SK-N-SH (cell line): Measurements from ENCODE around the gene RAB19. TPM values are rescaled to one million over a fixed set of nuclear protein-coding genes. Genes with fewer than 3 reads are reported as not detected.

Source experiments
- CTCF ChIA-PET: fragments of 300-600, 350-600 bp; formaldehyde crosslinking; extraction: SDS; loops from one replicate; lab custom pipeline; 2021; lab: Yijun Ruan, JAX
- POLR2A ChIA-PET: fragments of 350-600 bp; sonication (Branson Sonifier 250); formaldehyde crosslinking; extraction: SDS; loops from one replicate; lab custom pipeline; 2020; ENCODE audit warnings: antibody characterized with exemption, inconsistent platforms; lab: Yijun Ruan, JAX
- DNase-seq: peaks from one replicate; pipeline ENCODE4 v3.0.0; 2012
- H2AFZ ChIP-seq: fragments of 200-600 bp; sonication (generic); 2 replicates; pipeline ENCODE4 v1.8.1; 2016; ENCODE audit warnings: antibody characterized with exemption, mild to moderate bottlenecking, low read depth
- H3F3A ChIP-seq: fragments of 200-600 bp; sonication (generic); replicated peaks from 2 replicates; pipeline ENCODE3; 2016; ENCODE audit warnings: antibody characterized with exemption, mild to moderate bottlenecking; ENCODE audit not compliant: insufficient read depth
- H3K27ac ChIP-seq, 2 experiments: fragments of 200-500 bp in 1 of 2; fragments of 200-600 bp in 1 of 2; sonication (Bioruptor generic) in 1 of 2; sonication (generic), shearing (Covaris generic) in 1 of 2; 2 replicates each; pipeline versions ENCODE4 v1.5.1 to v1.6.1; 2014 to 2016; ENCODE audit warnings: low read depth in 2 of 2, inconsistent platforms in 1 of 2, low read length in 1 of 2, mild to moderate bottlenecking in 1 of 2, mixed read lengths in 1 of 2
- H3K27me3 ChIP-seq: fragments of 200-600 bp; sonication (generic), shearing (Covaris generic); 2 replicates; pipeline ENCODE4 v1.6.1; 2016; ENCODE audit warnings: mixed run types; ENCODE audit not compliant: insufficient read depth
- H3K36me3 ChIP-seq, 2 experiments: fragments of 200-500 bp in 1 of 2; fragments of 200-600 bp in 1 of 2; sonication (Bioruptor generic) in 1 of 2; sonication (generic) in 1 of 2; replicated peaks in 1 of 2; 2 replicates each; pipeline versions ENCODE3 to v1.5.1; 2014 to 2016; ENCODE audit warnings: low read length in 1 of 2, mild to moderate bottlenecking in 1 of 2; ENCODE audit not compliant: insufficient read depth in 2 of 2, control insufficient read depth in 1 of 2
- H3K4me1 ChIP-seq, 2 experiments: fragments of 200-500 bp in 1 of 2; fragments of 200-600 bp in 1 of 2; sonication (Bioruptor generic) in 1 of 2; sonication (generic), shearing (Covaris generic) in 1 of 2; 2 replicates each; pipeline versions ENCODE4 v1.5.1 to v1.6.1; 2014 to 2016; ENCODE audit warnings: low read depth in 1 of 2, low read length in 1 of 2, mixed run types in 1 of 2; ENCODE audit not compliant: insufficient read depth in 2 of 2, control insufficient read depth in 1 of 2
- H3K4me2 ChIP-seq: fragments of 200-600 bp; sonication (generic), shearing (Covaris generic); 2 replicates; pipeline ENCODE4 v1.6.1; 2017; ENCODE audit warnings: mixed run types
- H3K4me3 ChIP-seq, 2 experiments: fragments of 200-500 bp in 1 of 2; fragments of 200-600 bp in 1 of 2; sonication (Bioruptor generic) in 1 of 2; sonication (generic), shearing (Covaris generic) in 1 of 2; 2 replicates each; pipeline versions ENCODE4 v1.5.1 to v1.8.1; 2014 to 2016; ENCODE audit warnings: low read depth in 2 of 2, inconsistent platforms in 1 of 2, low read length in 1 of 2, mild to moderate bottlenecking in 1 of 2, mixed read lengths in 1 of 2, moderate library complexity in 1 of 2
- H3K79me2 ChIP-seq: fragments of 200-600 bp; sonication (generic); 2 replicates; pipeline ENCODE4 v1.8.1; 2017; ENCODE audit warnings: mild to moderate bottlenecking; ENCODE audit not compliant: insufficient read depth
- H3K9ac ChIP-seq: fragments of 200-600 bp; sonication (generic); 2 replicates; pipeline ENCODE4 v1.6.1; 2017; ENCODE audit warnings: mixed run types
- H3K9me2 ChIP-seq: fragments of 200-600 bp; sonication (generic); 2 replicates; pipeline ENCODE4 v1.6.1; 2017; ENCODE audit warnings: mixed run types
- H3K9me3 ChIP-seq: fragments of 200-600 bp; sonication (generic); 2 replicates; pipeline ENCODE4 v1.6.1; 2017; ENCODE audit warnings: mixed run types, mild to moderate bottlenecking, moderate library complexity
- H4K20me1 ChIP-seq: fragments of 200-600 bp; sonication (generic); 2 replicates; pipeline ENCODE4 v1.6.1; 2017; ENCODE audit warnings: mild to moderate bottlenecking, mixed run types; ENCODE audit not compliant: insufficient read depth
- ELF1 ChIP-seq: IDR thresholded peaks from 2 replicates; pipeline ENCODE4 v1.4.0; 2012
- EP300 ChIP-seq, 2 experiments: IDR thresholded peaks; 2 replicates each; pipeline versions ENCODE4 v1.4.0 to v1.6.1; 2012; ENCODE audit warnings: borderline replicate concordance in 1 of 2, low read depth in 1 of 2, low read length in 1 of 2
- FOSL2 ChIP-seq: IDR thresholded peaks from 2 replicates; pipeline ENCODE4 v1.4.0; 2012; ENCODE audit warnings: low read depth, mild to moderate bottlenecking, moderate library complexity, borderline replicate concordance
- FOXM1 ChIP-seq: IDR thresholded peaks from 2 replicates; pipeline ENCODE4 v1.4.0; 2012; ENCODE audit warnings: low read depth, mild to moderate bottlenecking
- GABPA ChIP-seq: IDR thresholded peaks from 2 replicates; pipeline ENCODE4 v1.4.0; 2012; ENCODE audit warnings: low read depth, mild to moderate bottlenecking
- JUND ChIP-seq: IDR thresholded peaks from 2 replicates; pipeline ENCODE4 v1.4.0; 2012
- MXI1 ChIP-seq: IDR thresholded peaks from 2 replicates; pipeline ENCODE4 v1.6.1; 2012; ENCODE audit warnings: mild to moderate bottlenecking, low read depth, low read length, improper control_type of control experiment
- NRF1 ChIP-seq: IDR thresholded peaks from 2 replicates; pipeline ENCODE4 v1.6.1; 2012; ENCODE audit warnings: low read depth, mild to moderate bottlenecking, low read length
- RCOR1 ChIP-seq: fragments of 150-350 bp; IDR thresholded peaks from 2 replicates; pipeline ENCODE4 v1.6.1; 2017; ENCODE audit warnings: antibody characterized with exemption, low read length
- RFX5 ChIP-seq: IDR thresholded peaks from 2 replicates; pipeline ENCODE4 v1.6.1; 2012; ENCODE audit warnings: mild to moderate bottlenecking, improper control_type of control experiment, low read length
- SIN3A ChIP-seq: IDR thresholded peaks from 2 replicates; pipeline ENCODE4 v1.6.1; 2012; ENCODE audit warnings: low read depth, mild to moderate bottlenecking, low read length, moderate library complexity, borderline replicate concordance
- SMC3 ChIP-seq: IDR thresholded peaks from 2 replicates; pipeline ENCODE4 v1.6.1; 2012; ENCODE audit warnings: low read depth, low read length, improper control_type of control experiment
- TAF1 ChIP-seq: IDR thresholded peaks from 2 replicates; pipeline ENCODE4 v1.6.1; 2012; ENCODE audit warnings: low read depth, mild to moderate bottlenecking, low read length, moderate library complexity, borderline replicate concordance
- YY1 ChIP-seq: IDR thresholded peaks from 2 replicates; pipeline ENCODE4 v1.4.0; 2012; ENCODE audit warnings: low read depth, mild to moderate bottlenecking
- WGBS: methylation state at CpG from one replicate; pipeline ENCODE4 v1.1.6; 2017; ENCODE audit warnings: low lambda C conversion rate; 5-methylcytosine and 5-hydroxymethylcytosine counted together
- polyA plus RNA-seq, 3 experiments: library from polyadenylated mRNA; depleted of rRNA; stranded (reverse); fragments of >200 nt; gene quantifications; 2 replicates each; pipeline ENCODE4 v1.2.3, GENCODE V29; 2012
- TF ChIP-seq, protein P1 (sequence below): fragments of 200-600 bp; sonication (generic); IDR thresholded peaks from 2 replicates; pipeline ENCODE4 v1.6.1; 2017; ENCODE audit warnings: antibody characterized with exemption, mild to moderate bottlenecking, moderate library complexity
- TF ChIP-seq, protein P2 (sequence below): fragments of 150-350 bp; IDR thresholded peaks from 2 replicates; pipeline ENCODE4 v1.6.1; 2016; ENCODE audit warnings: mild to moderate bottlenecking, low read depth, low read length
- TF ChIP-seq, protein P3 (sequence below): fragments of 150-350 bp; IDR thresholded peaks from 2 replicates; pipeline ENCODE4 v1.6.1; 2017; ENCODE audit warnings: antibody characterized with exemption, low read length, low read depth, borderline replicate concordance
- TF ChIP-seq, protein P4 (sequence below): IDR thresholded peaks from 2 replicates; pipeline ENCODE4 v1.4.0; 2012; ENCODE audit warnings: low read depth
- TF ChIP-seq, protein P5 (sequence below): IDR thresholded peaks from 2 replicates; pipeline ENCODE4; 2012
- TF ChIP-seq, protein P6 (sequence below): IDR thresholded peaks from 2 replicates; pipeline ENCODE4 v1.4.0; 2012; ENCODE audit warnings: low read depth, borderline replicate concordance

Gene RAB19
- polyA plus RNA-seq, 1 of the 3 experiments (the other 2 are of a cell fraction) = not detected

DNA sequence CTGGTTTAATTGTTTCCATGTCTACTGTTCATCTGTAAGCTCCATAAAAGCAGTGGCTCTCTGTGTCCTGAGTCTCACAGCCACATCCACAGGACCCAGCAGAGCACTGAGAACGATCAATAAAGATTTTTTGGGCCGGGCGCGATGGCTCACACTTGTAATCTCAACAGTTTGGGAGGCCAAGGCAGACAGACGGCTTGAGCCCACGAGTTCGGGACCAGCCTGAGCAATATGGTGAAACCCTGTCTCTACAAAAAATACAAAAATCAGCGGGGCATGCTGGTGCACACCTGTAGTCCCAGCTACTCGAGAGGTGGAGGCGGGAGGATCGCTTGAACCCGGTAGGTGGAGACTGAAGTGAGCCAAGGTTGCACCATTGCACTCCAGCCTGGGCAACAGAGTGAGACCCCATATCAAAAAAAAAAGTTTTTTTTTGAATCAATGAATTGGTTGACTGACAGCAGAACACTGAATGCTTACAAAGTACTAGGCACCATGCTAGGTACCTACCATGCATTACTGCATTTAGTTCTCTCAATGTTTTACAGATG lies 10.0 kb upstream of the RAB19 start:
- WGBS = 98% methylated on average over 12 of the region's 12 CpGs
- no peak overlapping the region for H3K4me3 ChIP-seq
- no peak overlapping the region for H3K9ac ChIP-seq
- TF ChIP-seq ELF1 = no peak
- no peak for TF ChIP-seq NRF1
- TF ChIP-seq, protein P1, sequence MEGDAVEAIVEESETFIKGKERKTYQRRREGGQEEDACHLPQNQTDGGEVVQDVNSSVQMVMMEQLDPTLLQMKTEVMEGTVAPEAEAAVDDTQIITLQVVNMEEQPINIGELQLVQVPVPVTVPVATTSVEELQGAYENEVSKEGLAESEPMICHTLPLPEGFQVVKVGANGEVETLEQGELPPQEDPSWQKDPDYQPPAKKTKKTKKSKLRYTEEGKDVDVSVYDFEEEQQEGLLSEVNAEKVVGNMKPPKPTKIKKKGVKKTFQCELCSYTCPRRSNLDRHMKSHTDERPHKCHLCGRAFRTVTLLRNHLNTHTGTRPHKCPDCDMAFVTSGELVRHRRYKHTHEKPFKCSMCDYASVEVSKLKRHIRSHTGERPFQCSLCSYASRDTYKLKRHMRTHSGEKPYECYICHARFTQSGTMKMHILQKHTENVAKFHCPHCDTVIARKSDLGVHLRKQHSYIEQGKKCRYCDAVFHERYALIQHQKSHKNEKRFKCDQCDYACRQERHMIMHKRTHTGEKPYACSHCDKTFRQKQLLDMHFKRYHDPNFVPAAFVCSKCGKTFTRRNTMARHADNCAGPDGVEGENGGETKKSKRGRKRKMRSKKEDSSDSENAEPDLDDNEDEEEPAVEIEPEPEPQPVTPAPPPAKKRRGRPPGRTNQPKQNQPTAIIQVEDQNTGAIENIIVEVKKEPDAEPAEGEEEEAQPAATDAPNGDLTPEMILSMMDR = no peak
- TF ChIP-seq GABPA = no peak
- no peak for TF ChIP-seq FOXM1
- TF ChIP-seq JUND = no peak
- TF ChIP-seq TAF1 = no peak
- TF ChIP-seq, protein P2, sequence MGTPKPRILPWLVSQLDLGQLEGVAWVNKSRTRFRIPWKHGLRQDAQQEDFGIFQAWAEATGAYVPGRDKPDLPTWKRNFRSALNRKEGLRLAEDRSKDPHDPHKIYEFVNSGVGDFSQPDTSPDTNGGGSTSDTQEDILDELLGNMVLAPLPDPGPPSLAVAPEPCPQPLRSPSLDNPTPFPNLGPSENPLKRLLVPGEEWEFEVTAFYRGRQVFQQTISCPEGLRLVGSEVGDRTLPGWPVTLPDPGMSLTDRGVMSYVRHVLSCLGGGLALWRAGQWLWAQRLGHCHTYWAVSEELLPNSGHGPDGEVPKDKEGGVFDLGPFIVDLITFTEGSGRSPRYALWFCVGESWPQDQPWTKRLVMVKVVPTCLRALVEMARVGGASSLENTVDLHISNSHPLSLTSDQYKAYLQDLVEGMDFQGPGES = no peak
- TF ChIP-seq FOSL2 = no peak
- no peak for TF ChIP-seq YY1
- TF ChIP-seq, protein P3, sequence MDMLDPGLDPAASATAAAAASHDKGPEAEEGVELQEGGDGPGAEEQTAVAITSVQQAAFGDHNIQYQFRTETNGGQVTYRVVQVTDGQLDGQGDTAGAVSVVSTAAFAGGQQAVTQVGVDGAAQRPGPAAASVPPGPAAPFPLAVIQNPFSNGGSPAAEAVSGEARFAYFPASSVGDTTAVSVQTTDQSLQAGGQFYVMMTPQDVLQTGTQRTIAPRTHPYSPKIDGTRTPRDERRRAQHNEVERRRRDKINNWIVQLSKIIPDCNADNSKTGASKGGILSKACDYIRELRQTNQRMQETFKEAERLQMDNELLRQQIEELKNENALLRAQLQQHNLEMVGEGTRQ = no peak
- no peak for TF ChIP-seq MXI1
- no peak for TF ChIP-seq RCOR1
- TF ChIP-seq EP300 (IDR thresholded peaks at IDR 0.05; ENCODE audit: borderline replicate concordance in 1 of 2, low read depth in 1 of 2, low read length in 1 of 2) = no peak
- no peak for TF ChIP-seq RFX5
- TF ChIP-seq SMC3 = no peak
- TF ChIP-seq, protein P4, sequence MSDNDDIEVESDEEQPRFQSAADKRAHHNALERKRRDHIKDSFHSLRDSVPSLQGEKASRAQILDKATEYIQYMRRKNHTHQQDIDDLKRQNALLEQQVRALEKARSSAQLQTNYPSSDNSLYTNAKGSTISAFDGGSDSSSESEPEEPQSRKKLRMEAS = no peak
- TF ChIP-seq, protein P5, sequence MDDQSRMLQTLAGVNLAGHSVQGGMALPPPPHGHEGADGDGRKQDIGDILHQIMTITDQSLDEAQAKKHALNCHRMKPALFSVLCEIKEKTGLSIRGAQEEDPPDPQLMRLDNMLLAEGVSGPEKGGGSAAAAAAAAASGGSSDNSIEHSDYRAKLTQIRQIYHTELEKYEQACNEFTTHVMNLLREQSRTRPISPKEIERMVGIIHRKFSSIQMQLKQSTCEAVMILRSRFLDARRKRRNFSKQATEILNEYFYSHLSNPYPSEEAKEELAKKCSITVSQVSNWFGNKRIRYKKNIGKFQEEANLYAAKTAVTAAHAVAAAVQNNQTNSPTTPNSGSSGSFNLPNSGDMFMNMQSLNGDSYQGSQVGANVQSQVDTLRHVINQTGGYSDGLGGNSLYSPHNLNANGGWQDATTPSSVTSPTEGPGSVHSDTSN = no peak
- TF ChIP-seq SIN3A = no peak
- TF ChIP-seq, protein P6, sequence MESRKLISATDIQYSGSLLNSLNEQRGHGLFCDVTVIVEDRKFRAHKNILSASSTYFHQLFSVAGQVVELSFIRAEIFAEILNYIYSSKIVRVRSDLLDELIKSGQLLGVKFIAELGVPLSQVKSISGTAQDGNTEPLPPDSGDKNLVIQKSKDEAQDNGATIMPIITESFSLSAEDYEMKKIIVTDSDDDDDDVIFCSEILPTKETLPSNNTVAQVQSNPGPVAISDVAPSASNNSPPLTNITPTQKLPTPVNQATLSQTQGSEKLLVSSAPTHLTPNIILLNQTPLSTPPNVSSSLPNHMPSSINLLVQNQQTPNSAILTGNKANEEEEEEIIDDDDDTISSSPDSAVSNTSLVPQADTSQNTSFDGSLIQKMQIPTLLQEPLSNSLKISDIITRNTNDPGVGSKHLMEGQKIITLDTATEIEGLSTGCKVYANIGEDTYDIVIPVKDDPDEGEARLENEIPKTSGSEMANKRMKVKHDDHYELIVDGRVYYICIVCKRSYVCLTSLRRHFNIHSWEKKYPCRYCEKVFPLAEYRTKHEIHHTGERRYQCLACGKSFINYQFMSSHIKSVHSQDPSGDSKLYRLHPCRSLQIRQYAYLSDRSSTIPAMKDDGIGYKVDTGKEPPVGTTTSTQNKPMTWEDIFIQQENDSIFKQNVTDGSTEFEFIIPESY = no peak
- ChIA-PET POLR2A (no interaction called here), CTCF (interaction anchor here (1.1 to 1.7 kb wide), 4 partner anchors 8 to 259 kb away, joined by 4 to 6 read pairs (median 4); no protein-coding TSS in a partner anchor)
- no peak overlapping the region for H2AFZ ChIP-seq
- H3K79me2 ChIP-seq = peaks cover 61% of the 10 kb centered on the region
- no peak for DNase-seq
- H3K36me3 ChIP-seq = no peaks in the 10 kb centered on the region
- H3K4me2 ChIP-seq = no peak overlapping the region
- no peaks in the 10 kb centered on the region for H3K9me3 ChIP-seq
- no peaks in the 10 kb centered on the region for H3K27me3 ChIP-seq
- peaks cover 13% of the 10 kb centered on the region for H3F3A ChIP-seq
- H3K9me2 ChIP-seq = no peaks in the 10 kb centered on the region
- H3K4me1 ChIP-seq = peaks cover 0 to 3% of the 10 kb centered on the region in 2 experiments; a peak in 2 of 4 replicates
- H3K27ac ChIP-seq = no peak overlapping the region
- peaks cover 85% of the 10 kb centered on the region for H4K20me1 ChIP-seq
